ENCODE measurements around the gene PTER. TPM values are rescaled to one million over a fixed set of nuclear protein-coding genes. Genes with fewer than 3 reads are reported as not detected.

Gene PTER
- total RNA-seq, 1 experiment from 2014 or later = 30.1 TPM

DNA sequence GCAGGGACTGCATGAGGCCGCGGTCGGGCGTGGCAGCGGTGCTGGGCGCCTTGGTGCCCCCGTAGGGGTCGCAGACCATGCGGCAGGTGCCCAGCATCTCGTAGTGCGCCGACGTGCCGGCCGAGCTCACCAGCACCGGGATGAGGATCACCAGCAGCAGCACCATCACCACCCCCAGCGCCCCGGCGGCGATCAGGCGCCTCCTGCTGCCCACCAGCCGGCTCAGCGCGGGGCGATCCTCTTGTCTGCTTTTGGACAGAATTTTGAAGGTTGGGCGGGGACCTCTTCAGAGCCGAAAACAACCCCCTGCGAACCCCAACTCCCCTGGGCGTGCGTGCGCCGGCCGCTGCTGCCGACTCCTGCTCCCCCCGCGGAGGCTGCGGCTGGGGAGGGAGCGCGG, 84.1 kb downstream of the PTER start:
- intact Hi-C loops (cut with micrococcal nuclease; ENCODE audit: unreplicated experiment) = no loop called here
- no peaks in the 10 kb centered on the region for H3K4me1 Mint-ChIP-seq (ENCODE audit: low read depth, unreplicated experiment)
- no peaks in the 10 kb centered on the region for H3K9me3 Mint-ChIP-seq (ENCODE audit: low read depth, unreplicated experiment)
- TF ChIP-seq, protein P1, sequence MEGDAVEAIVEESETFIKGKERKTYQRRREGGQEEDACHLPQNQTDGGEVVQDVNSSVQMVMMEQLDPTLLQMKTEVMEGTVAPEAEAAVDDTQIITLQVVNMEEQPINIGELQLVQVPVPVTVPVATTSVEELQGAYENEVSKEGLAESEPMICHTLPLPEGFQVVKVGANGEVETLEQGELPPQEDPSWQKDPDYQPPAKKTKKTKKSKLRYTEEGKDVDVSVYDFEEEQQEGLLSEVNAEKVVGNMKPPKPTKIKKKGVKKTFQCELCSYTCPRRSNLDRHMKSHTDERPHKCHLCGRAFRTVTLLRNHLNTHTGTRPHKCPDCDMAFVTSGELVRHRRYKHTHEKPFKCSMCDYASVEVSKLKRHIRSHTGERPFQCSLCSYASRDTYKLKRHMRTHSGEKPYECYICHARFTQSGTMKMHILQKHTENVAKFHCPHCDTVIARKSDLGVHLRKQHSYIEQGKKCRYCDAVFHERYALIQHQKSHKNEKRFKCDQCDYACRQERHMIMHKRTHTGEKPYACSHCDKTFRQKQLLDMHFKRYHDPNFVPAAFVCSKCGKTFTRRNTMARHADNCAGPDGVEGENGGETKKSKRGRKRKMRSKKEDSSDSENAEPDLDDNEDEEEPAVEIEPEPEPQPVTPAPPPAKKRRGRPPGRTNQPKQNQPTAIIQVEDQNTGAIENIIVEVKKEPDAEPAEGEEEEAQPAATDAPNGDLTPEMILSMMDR (IDR thresholded peaks at IDR 0.05; ENCODE audit: unreplicated experiment) = peak; percentile 14
- peak; percentile 26 for DNase-seq
- H3K36me3 Mint-ChIP-seq (ENCODE audit: insufficient read depth, unreplicated experiment) = peaks cover 6% of the 10 kb centered on the region
- no peaks in the 10 kb centered on the region for H3K27me3 Mint-ChIP-seq (ENCODE audit: unreplicated experiment)
- CTCF ChIA-PET = interaction anchor here (0.7 kb wide), 1 partner anchor 62 kb away, joined by 3 read pairs; no protein-coding TSS in a partner anchor
- no TSS peak for BruUV-seq (replicated peaks)
- H3K4me3 Mint-ChIP-seq (ENCODE audit: low read depth, unreplicated experiment) = peak overlapping the region; percentile 65
- H3K27ac Mint-ChIP-seq (ENCODE audit: unreplicated experiment) = no peak overlapping the region

DNA sequence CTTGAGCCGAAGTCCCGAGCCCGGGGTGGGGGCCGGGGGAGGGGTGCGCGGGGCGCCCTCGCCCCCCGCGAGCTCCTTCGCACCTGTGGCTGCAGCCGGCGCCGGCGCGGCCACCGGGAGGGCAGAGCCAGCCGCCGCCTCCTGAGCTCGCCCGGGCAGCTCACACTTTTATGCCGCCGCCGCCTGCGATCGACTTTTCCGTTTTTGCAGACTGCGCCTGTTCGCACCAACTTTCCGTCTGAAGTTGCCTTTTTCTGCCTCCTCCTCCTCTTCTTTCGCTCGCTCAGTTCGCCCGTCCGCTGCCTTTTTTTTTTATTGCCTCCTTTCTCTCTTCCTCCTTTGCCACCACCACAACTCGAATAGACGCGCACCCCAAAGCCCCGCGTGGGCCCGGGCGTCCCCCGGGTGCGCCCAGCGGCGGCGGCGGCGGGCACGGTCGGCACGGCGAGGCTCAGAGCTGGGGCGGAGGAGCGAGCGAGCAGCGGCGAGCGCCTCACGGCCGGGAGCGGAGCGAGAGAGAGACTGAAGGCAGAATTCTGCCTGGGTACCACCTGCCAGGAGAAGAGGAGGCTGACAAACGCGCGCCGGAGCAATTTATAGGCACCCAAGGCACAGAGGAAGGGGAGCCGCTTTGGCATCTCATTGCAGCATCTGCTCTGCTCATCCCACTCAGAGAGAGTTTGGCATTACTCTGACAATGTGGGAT, 84.7 kb downstream of the PTER start, which contains the start of gene C1QL3:
Gene C1QL3 (minus strand): TSS at position 569 of the 706 bp plus-strand sequence. CDS start 814 bp downstream, outside the sequence.
- BruUV-seq (replicated peaks) = no TSS peak
- TF ChIP-seq, protein P1 (IDR thresholded peaks at IDR 0.05; ENCODE audit: unreplicated experiment) = no peak
- no peaks in the 10 kb centered on the region for H3K9me3 Mint-ChIP-seq (ENCODE audit: low read depth, unreplicated experiment)
- H3K27me3 Mint-ChIP-seq (ENCODE audit: unreplicated experiment) = no peaks in the 10 kb centered on the region
- peak within 1 kb of the TSS; percentile 65 for H3K4me3 Mint-ChIP-seq (ENCODE audit: low read depth, unreplicated experiment)
- H3K36me3 Mint-ChIP-seq (ENCODE audit: insufficient read depth, unreplicated experiment) = peaks cover 6% of the 10 kb centered on the region
- no peaks in the 10 kb centered on the region for H3K4me1 Mint-ChIP-seq (ENCODE audit: low read depth, unreplicated experiment)
- CTCF ChIA-PET = interaction anchor here (0.7 kb wide), 1 partner anchor 61 kb away, joined by 3 read pairs; no protein-coding TSS in a partner anchor
- DNase-seq = peak; percentile 18
- intact Hi-C loops (cut with micrococcal nuclease; ENCODE audit: unreplicated experiment) = no loop called here
- H3K27ac Mint-ChIP-seq (ENCODE audit: unreplicated experiment) = no peak within 1 kb of the TSS

GRCh38 chr10:16527452-16527851, 90.6 kb downstream of the PTER start:
- CTCF ChIA-PET = interaction anchor here (0.6 kb wide), 1 partner anchor 920 kb away, joined by 3 read pairs; no protein-coding TSS in a partner anchor
- DNase-seq = no peak
- BruUV-seq (replicated peaks) = no TSS peak
- Mint-ChIP-seq H3K27ac (ENCODE audit: unreplicated experiment) (no peak overlapping the region), H3K4me3 (ENCODE audit: low read depth, unreplicated experiment) (no peak overlapping the region), H3K36me3 (ENCODE audit: insufficient read depth, unreplicated experiment) (no peaks in the 10 kb centered on the region), H3K27me3 (ENCODE audit: unreplicated experiment) (no peaks in the 10 kb centered on the region), H3K4me1 (ENCODE audit: low read depth, unreplicated experiment) (no peaks in the 10 kb centered on the region), H3K9me3 (ENCODE audit: low read depth, unreplicated experiment) (no peaks in the 10 kb centered on the region)
- TF ChIP-seq, protein P1 (IDR thresholded peaks at IDR 0.05; ENCODE audit: unreplicated experiment) = no peak
- intact Hi-C loops (cut with micrococcal nuclease; ENCODE audit: unreplicated experiment) = no loop called here

GRCh38 chr10:16529853-16530252, 93.0 kb downstream of the PTER start:
- CTCF ChIA-PET = interaction anchor here (0.7 to 0.9 kb wide), 2 partner anchors 15 to 778 kb away, joined by 3 read pairs; no protein-coding TSS in a partner anchor
- BruUV-seq (replicated peaks) = no TSS peak

More at GRCh38 chr10:16529853-16530252, 93.0 kb downstream of the PTER start:
- no peaks in the 10 kb centered on the region for H3K9me3 Mint-ChIP-seq (ENCODE audit: low read depth, unreplicated experiment)
- no peak for DNase-seq
- no peaks in the 10 kb centered on the region for H3K4me1 Mint-ChIP-seq (ENCODE audit: low read depth, unreplicated experiment)
- TF ChIP-seq, protein P1 (IDR thresholded peaks at IDR 0.05; ENCODE audit: unreplicated experiment) = no peak
- no peak overlapping the region for H3K4me3 Mint-ChIP-seq (ENCODE audit: low read depth, unreplicated experiment)
- intact Hi-C loops (cut with micrococcal nuclease; ENCODE audit: unreplicated experiment) = no loop called here
- H3K27ac Mint-ChIP-seq (ENCODE audit: unreplicated experiment) = no peak overlapping the region
- H3K27me3 Mint-ChIP-seq (ENCODE audit: unreplicated experiment) = no peaks in the 10 kb centered on the region
- H3K36me3 Mint-ChIP-seq (ENCODE audit: insufficient read depth, unreplicated experiment) = no peaks in the 10 kb centered on the region

All from Calu3 (cell line).